Small intestine (tissue), 7 donors: ENCODE measurements around the gene CHST11. TPM values are rescaled to one million over a fixed set of nuclear protein-coding genes. Genes with fewer than 3 reads are reported as not detected.
A peak's percentile ranks its signal among the peaks of the same experiment; 100 is the strongest.

Source experiments
- DNase-seq, 2 donors: peaks; one replicate each; pipeline versions ENCODE4 v3.0.0 to v3.0.0-alpha.2; 2013
- FAIRE-seq: peaks from 2 replicates; lab custom pipeline; 2012; peaks lifted over from hg19 to GRCh38; lab: Jason Lieb, UNC
- H3K27ac ChIP-seq, 3 donors: one replicate each; pipeline ENCODE4 v1.5.1; 2013; ENCODE audit warnings: low read length in 2 of 3, mild to moderate bottlenecking in 2 of 3, control low read depth in 1 of 3, inconsistent platforms in 1 of 3, low read depth in 1 of 3, moderate library complexity in 1 of 3
- H3K27me3 ChIP-seq, 3 donors: one replicate each; pipeline ENCODE4 v1.6.1; 2013; ENCODE audit warnings: low read length in 3 of 3, inconsistent platforms in 1 of 3; ENCODE audit not compliant: control insufficient read depth in 3 of 3, insufficient read depth in 3 of 3
- H3K36me3 ChIP-seq, 3 donors: one replicate each; pipeline ENCODE4 v1.6.1; 2013; ENCODE audit warnings: low read length in 3 of 3, inconsistent platforms in 1 of 3, low read depth in 1 of 3, mild to moderate bottlenecking in 1 of 3, moderate library complexity in 1 of 3; ENCODE audit not compliant: control insufficient read depth in 3 of 3, insufficient read depth in 2 of 3
- H3K4me1 ChIP-seq, 3 donors: one replicate each; pipeline ENCODE4 v1.6.1; 2013; ENCODE audit warnings: low read length in 2 of 3, inconsistent platforms in 1 of 3, low read depth in 1 of 3, mild to moderate bottlenecking in 1 of 3, moderate library complexity in 1 of 3; ENCODE audit not compliant: control insufficient read depth in 3 of 3, insufficient read depth in 2 of 3
- H3K4me3 ChIP-seq, 3 donors: one replicate each; pipeline ENCODE4 v1.5.1; 2013; ENCODE audit warnings: low read length in 3 of 3, control low read depth in 1 of 3, inconsistent platforms in 1 of 3, low read depth in 1 of 3, mild to moderate bottlenecking in 1 of 3, moderate library complexity in 1 of 3
- H3K9me3 ChIP-seq, 2 donors: one replicate each; pipeline ENCODE4 v1.6.1; 2013; ENCODE audit warnings: low read depth in 1 of 2, low read length in 1 of 2; ENCODE audit not compliant: control insufficient read depth in 2 of 2, insufficient read depth in 1 of 2
- WGBS, 3 donors: extraction: QIAGEN DNeasy Blood & Tissue Kit; methylation state at CpG; one replicate each; pipeline ENCODE4 v1.1.7; 2013; 5-methylcytosine and 5-hydroxymethylcytosine counted together
- polyA plus RNA-seq, 4 donors: library from polyadenylated mRNA; stranded (reverse) in 3 of 4; unstranded in 1 of 4; fragments of 200-250 nt in 3 of 4; fragments of 120-200 nt in 1 of 4; gene quantifications; one replicate each; pipeline versions ENCODE4 v1.2.1 to v1.2.3, GENCODE V29; 2013
- donor health status: healthy with polysubstance abuse.
- donor health status: control.
- donor health status: control.
- donor health status: Bipolar disorder and iron deficiency.
- donor health status: healthy.

The CHST11 gene
- polyA plus RNA-seq, 4 donors: 0.89 to 3.0 (median 2.0) TPM

- FAIRE-seq (no peak), DNase-seq (no peak)
- Histone ChIP-seq H3K27me3 (no peaks in the 10 kb centered on the region), H3K4me1 (peaks cover 0 to 9% (median 2%) of the 10 kb centered on the region in 3 donors), H3K36me3 (no peaks in the 10 kb centered on the region), H3K27ac (peak overlapping the region in 1 of 3 donors; percentile 58), H3K9me3 (no peaks in the 10 kb centered on the region), H3K4me3 (no peak overlapping the region)
- 57 to 79% (median 70%) methylated on average over 5 of the region's 5 CpGs for WGBS, 3 donors
Measured at GRCh38 chr12:104748790-104749189, 292.0 kb downstream of the CHST11 start.

GRCh38 chr12:104749545-104749944 is 292.8 kb downstream of the CHST11 start:
- Histone ChIP-seq H3K36me3 (no peaks in the 10 kb centered on the region), H3K27ac (peak overlapping the region in 1 of 3 donors; percentile 67), H3K4me3 (no peak overlapping the region), H3K9me3 (no peaks in the 10 kb centered on the region), H3K27me3 (no peaks in the 10 kb centered on the region), H3K4me1 (peaks cover 0 to 9% (median 2%) of the 10 kb centered on the region in 3 donors)
- DNase-seq (no peak), FAIRE-seq (no peak)
- 80 to 92% (median 90%) methylated on average over 4 of the region's 4 CpGs for WGBS, 3 donors

GRCh38 chr12:104750061-104750460 is 293.3 kb downstream of the CHST11 start:
- DNase-seq (no peak), FAIRE-seq (no peak)
- Histone ChIP-seq H3K27ac (no peak overlapping the region), H3K4me1 (peaks cover 0 to 9% (median 2%) of the 10 kb centered on the region in 3 donors), H3K36me3 (no peaks in the 10 kb centered on the region), H3K27me3 (no peaks in the 10 kb centered on the region), H3K4me3 (no peak overlapping the region), H3K9me3 (no peaks in the 10 kb centered on the region)
- WGBS, 3 donors: 49 to 59% (median 52%) methylated on average over 5 of the region's 5 CpGs

- Histone ChIP-seq H3K4me3 (no peak overlapping the region), H3K36me3 (no peaks in the 10 kb centered on the region), H3K27ac (no peak overlapping the region), H3K9me3 (no peaks in the 10 kb centered on the region), H3K4me1 (peaks cover 0 to 9% (median 2%) of the 10 kb centered on the region in 3 donors), H3K27me3 (no peaks in the 10 kb centered on the region)
- 76 to 82% (median 76%) methylated on average over 1 of the region's 1 CpG for WGBS, 3 donors
- FAIRE-seq (no peak), DNase-seq (no peak)
Measured at GRCh38 chr12:104751120-104751519, 294.4 kb downstream of the CHST11 start.

GRCh38 chr12:104751594-104751993 is 294.8 kb downstream of the CHST11 start:
- H3K36me3 ChIP-seq: no peaks in the 10 kb centered on the region
- no peaks in the 10 kb centered on the region for H3K9me3 ChIP-seq
- FAIRE-seq (no peak), DNase-seq (no peak)
- 87 to 95% (median 94%) methylated on average over 3 of the region's 3 CpGs for WGBS, 3 donors
- no peaks in the 10 kb centered on the region for H3K27me3 ChIP-seq
- peaks cover 0 to 9% (median 2%) of the 10 kb centered on the region in 3 donors for H3K4me1 ChIP-seq
- no peak overlapping the region for H3K27ac ChIP-seq
- no peak overlapping the region for H3K4me3 ChIP-seq

- 93 to 99% (median 97%) methylated on average over 4 of the region's 4 CpGs for WGBS, 3 donors
- no peaks in the 10 kb centered on the region for H3K9me3 ChIP-seq
- no peak overlapping the region for H3K4me3 ChIP-seq
- H3K4me1 ChIP-seq: peaks cover 0 to 9% (median 2%) of the 10 kb centered on the region in 3 donors
- H3K36me3 ChIP-seq: no peaks in the 10 kb centered on the region
- H3K27ac ChIP-seq: no peak overlapping the region
- DNase-seq (no peak), FAIRE-seq (no peak)
- H3K27me3 ChIP-seq: no peaks in the 10 kb centered on the region
Measured at GRCh38 chr12:104752016-104752415, 295.3 kb downstream of the CHST11 start.

- no peak overlapping the region for H3K4me3 ChIP-seq
- H3K36me3 ChIP-seq: peaks cover 0 to 3% (median 0%) of the 10 kb centered on the region in 3 donors
- no peak for FAIRE-seq
- DNase-seq: no peak
- 91 to 95% (median 94%) methylated on average over 7 of the region's 7 CpGs for WGBS, 3 donors
- H3K9me3 ChIP-seq: no peaks in the 10 kb centered on the region
- H3K4me1 ChIP-seq: peaks cover 0 to 9% (median 2%) of the 10 kb centered on the region in 3 donors
- no peaks in the 10 kb centered on the region for H3K27me3 ChIP-seq
- no peak overlapping the region for H3K27ac ChIP-seq
Measured at GRCh38 chr12:104752881-104753280, 296.1 kb downstream of the CHST11 start.

GRCh38 chr12:104756901-104757300 is 300.2 kb downstream of the CHST11 start:
- H3K27me3 ChIP-seq: no peaks in the 10 kb centered on the region
- DNase-seq (no peak), FAIRE-seq (no peak)
- H3K4me3 ChIP-seq: no peak overlapping the region
- H3K9me3 ChIP-seq: no peaks in the 10 kb centered on the region
- H3K4me1 ChIP-seq: no peaks in the 10 kb centered on the region
- 93 to 97% (median 96%) methylated on average over 20 of the region's 20 CpGs for WGBS, 3 donors
- H3K27ac ChIP-seq: no peak overlapping the region
- H3K36me3 ChIP-seq: peaks cover 0 to 3% (median 0%) of the 10 kb centered on the region in 3 donors

GRCh38 chr12:104758771-104759170 is 302.0 kb downstream of the CHST11 start:
- no peak overlapping the region for H3K27ac ChIP-seq
- no peaks in the 10 kb centered on the region for H3K27me3 ChIP-seq
- peaks cover 0 to 3% (median 0%) of the 10 kb centered on the region in 3 donors for H3K36me3 ChIP-seq
- WGBS, 3 donors: 86 to 97% (median 92%) methylated on average over 4 of the region's 4 CpGs
- H3K4me3 ChIP-seq: no peak overlapping the region
- no peak for DNase-seq
- no peak for FAIRE-seq
- no peaks in the 10 kb centered on the region for H3K9me3 ChIP-seq
- H3K4me1 ChIP-seq: no peaks in the 10 kb centered on the region
